HepG2 (cell line): ENCODE results near the gene GPER1. TPM values are rescaled to one million over a fixed set of nuclear protein-coding genes. Genes with fewer than 3 reads are reported as not detected.

Source experiments
- ATAC-seq: fragments of 200-7000 bp; cut with Tn5 transposase; 3 replicates; pipeline ENCODE4 v1.9.1; 2020; ENCODE audit warnings: mild to moderate bottlenecking, moderate library complexity
- BruUV-seq: library from RNA; stranded (reverse); fragments of 400-500 nt; replicated peaks from 2 replicates; lab custom pipeline; 2021; lab: Mats Ljungman, UMichigan
- CTCF ChIA-PET: fragments of 300-600 bp; formaldehyde crosslinking; extraction: SDS; loops from one replicate; lab custom pipeline; 2021; ENCODE audit warnings: low total read pairs, inconsistent platforms, low intra/inter-chr PET ratio; lab: Yijun Ruan, JAX
- POLR2A ChIA-PET: fragments of 350-600 bp; sonication (Branson Sonifier 250); formaldehyde crosslinking; loops from one replicate; lab custom pipeline; 2020; ENCODE audit warnings: antibody characterized with exemption, inconsistent platforms; lab: Yijun Ruan, JAX
- DNase-seq: peaks from one replicate; pipeline ENCODE4 v3.0.0-alpha.2; 2015; ENCODE audit warnings: low spot score
- FAIRE-seq: peaks from 3 replicates; lab custom pipeline; 2011; peaks lifted over from hg19 to GRCh38; lab: Jason Lieb, UNC
- H2AFZ ChIP-seq: one replicate; pipeline ENCODE4 v1.6.1; 2011; ENCODE audit warnings: low read length, inconsistent platforms
- H3K27ac ChIP-seq: fragments of 300-600 bp; 3 replicates; pipeline ENCODE4 v1.8.0; 2011; ENCODE audit warnings: mixed run types, mild to moderate bottlenecking, mixed read lengths, low read length, inconsistent platforms; ENCODE audit not compliant: insufficient read depth; ENCODE audit errors: extremely low read length
- H3K27me3 ChIP-seq, 2 experiments: fragments of 200-600 bp in 1 of 2; 2 replicates in 1 of 2; 3 replicates in 1 of 2; pipeline versions ENCODE4 v1.6.0 to v1.8.0; 2011; ENCODE audit warnings: low read length in 2 of 2, mild to moderate bottlenecking in 2 of 2, moderate library complexity in 2 of 2, inconsistent platforms in 1 of 2; ENCODE audit not compliant: insufficient read depth in 2 of 2, control insufficient read depth in 1 of 2
- H3K36me3 ChIP-seq, 2 experiments: fragments of 200-600 bp in 1 of 2; replicated peaks in 1 of 2; 2 replicates in 1 of 2; 3 replicates in 1 of 2; pipeline versions ENCODE4 v1.5.1 to v1.8.0; 2011; ENCODE audit warnings: low read length in 2 of 2, inconsistent platforms in 1 of 2; ENCODE audit not compliant: insufficient read depth in 2 of 2, control insufficient read depth in 1 of 2
- H3K4me1 ChIP-seq: 2 replicates; pipeline ENCODE4 v1.5.1; 2012; ENCODE audit warnings: low read length, inconsistent platforms; ENCODE audit not compliant: insufficient read depth
- H3K4me2 ChIP-seq: 2 replicates; pipeline ENCODE4 v1.6.0; 2011; ENCODE audit warnings: low read depth, low read length, inconsistent platforms
- H3K4me3 ChIP-seq, 3 experiments: fragments of 200-600 bp in 1 of 3; sonication (generic), shearing (Covaris generic) in 1 of 3; replicated peaks in 1 of 3; 2 replicates each; pipeline ENCODE4 v1.5.1; 2011 to 2016; ENCODE audit warnings: low read length in 3 of 3, inconsistent platforms in 2 of 3, low read depth in 2 of 3, mild to moderate bottlenecking in 2 of 3, control low read depth in 1 of 3, mixed read lengths in 1 of 3; ENCODE audit not compliant: insufficient read depth in 1 of 3
- H3K79me2 ChIP-seq: one replicate; pipeline ENCODE4 v1.6.1; 2011; ENCODE audit warnings: low read length, inconsistent platforms; ENCODE audit not compliant: insufficient read depth
- H3K9ac ChIP-seq: 2 replicates; pipeline ENCODE4 v1.6.0; 2011; ENCODE audit warnings: mild to moderate bottlenecking, low read depth, low read length, inconsistent platforms; ENCODE audit not compliant: insufficient read depth
- H3K9me3 ChIP-seq: 2 replicates; pipeline ENCODE4 v1.5.1; 2012; ENCODE audit warnings: mild to moderate bottlenecking, low read length
- H4K20me1 ChIP-seq: 2 replicates; pipeline ENCODE4 v1.6.0; 2011; ENCODE audit warnings: inconsistent platforms, mild to moderate bottlenecking, low read length, moderate library complexity; ENCODE audit not compliant: insufficient read depth
- EP300 ChIP-seq, 3 experiments: sonication (generic) in 1 of 3; formaldehyde crosslinking in 1 of 3; IDR thresholded peaks; 2 replicates each; pipeline versions ENCODE4 v1.5.1 to v1.6.1; 2011 to 2020; ENCODE audit warnings: low read depth in 2 of 3, low read length in 2 of 3, borderline replicate concordance in 1 of 3, improper control_type of control experiment in 1 of 3, mild to moderate bottlenecking in 1 of 3, missing genetic modification reagents in 1 of 3, moderate library complexity in 1 of 3
- MEIS1 ChIP-seq: sonication (generic); formaldehyde crosslinking; IDR thresholded peaks from 2 replicates; pipeline ENCODE4 v1.9.0; 2021; ENCODE audit warnings: mild to moderate bottlenecking, missing genetic modification reagents, moderate library complexity, borderline replicate concordance
- POLR2AphosphoS5 ChIP-seq: IDR thresholded peaks from 2 replicates; pipeline ENCODE4 v1.6.1; 2012; ENCODE audit warnings: low read depth, low read length
- SRSF1 ChIP-seq: fragments of 200-400 bp; formaldehyde crosslinking; optimal IDR thresholded peaks from 2 replicates; pipeline ENCODE3; 2017; ENCODE audit warnings: mild to moderate bottlenecking, low read depth, low read length, moderate library complexity
- TBL1XR1 ChIP-seq: fragments of 150-350 bp; IDR thresholded peaks from 2 replicates; pipeline ENCODE4 v1.6.1; 2014; ENCODE audit warnings: borderline replicate concordance, low read length; ENCODE audit not compliant: partially characterized antibody
- ZBTB38 ChIP-seq: sonication (generic); formaldehyde crosslinking; IDR thresholded peaks from 2 replicates; pipeline ENCODE4 v1.5.1; 2020; ENCODE audit warnings: mild to moderate bottlenecking, missing genetic modification reagents
- ZFP37 ChIP-seq: sonication (generic); formaldehyde crosslinking; IDR thresholded peaks from 2 replicates; pipeline ENCODE4 v1.4.0; 2020; ENCODE audit warnings: missing genetic modification reagents, borderline replicate concordance
- ZSCAN22 ChIP-seq: sonication (generic); formaldehyde crosslinking; IDR thresholded peaks from 2 replicates; pipeline ENCODE4 v1.4.0; 2020; ENCODE audit warnings: mild to moderate bottlenecking, missing genetic modification reagents
- ZSCAN9 ChIP-seq: IDR thresholded peaks from 2 replicates; pipeline ENCODE4 v1.6.1; 2016; ENCODE audit warnings: borderline replicate concordance
- WGBS: methylation state at CpG from one replicate; pipeline ENCODE4 v1.1.6; 2017; ENCODE audit warnings: low lambda C conversion rate; 5-methylcytosine and 5-hydroxymethylcytosine counted together
- in situ Hi-C: cut with HindIII; loops from 2 replicates; pipeline ENCODE4 v1.10.0; 2017; ENCODE audit warnings: low pct_unique_long_range_greater_than_20kb; ENCODE audit not compliant: extremely low pct_ligation_motif_present
- intact Hi-C: fragments of 100-400 bp; cut with micrococcal nuclease; formaldehyde crosslinking; loops from one replicate; pipeline ENCODE4 v1.10.0; 2022; ENCODE audit not compliant: unreplicated experiment
- polyA plus RNA-seq, 8 experiments: library from polyadenylated mRNA; depleted of rRNA in 3 of 8; stranded (reverse) in 7 of 8; unstranded in 1 of 8; fragments of >200 nt; fragmentation: Illumina TruSeq in 4 of 8; extraction: Trizol in 4 of 8; gene quantifications; 2 replicates each; pipeline versions ENCODE4 v1.2.1 to v1.2.3, GENCODE V29; 2011 to 2016; ENCODE audit warnings: low read depth in 4 of 8, missing spikeins in 1 of 8, mixed read lengths in 1 of 8; ENCODE audit not compliant: insufficient read depth in 1 of 8
- total RNA-seq, 5 experiments: library from RNA; depleted of rRNA; stranded (reverse); fragments of >200 nt; fragmentation: Illumina TruSeq; extraction: Trizol; gene quantifications; 2 replicates each; pipeline ENCODE4 v1.2.3, GENCODE V29; 2016; ENCODE audit warnings: low read depth in 1 of 5
- TF ChIP-seq, protein P1 (sequence below): IDR thresholded peaks from 2 replicates; pipeline ENCODE4 v1.6.1; 2016; ENCODE audit warnings: low read depth, missing genetic modification reagents, missing compliant biosample characterization
- TF ChIP-seq, protein P2 (sequence below): sonication (generic); formaldehyde crosslinking; IDR thresholded peaks from 2 replicates; pipeline ENCODE4 v1.8.0; 2022; ENCODE audit warnings: missing genetic modification reagents, mild to moderate bottlenecking, moderate library complexity, borderline replicate concordance

GPER1 gene
- total and polyA plus RNA-seq, 2 of the 13 experiments (the other 11 are each of a cell fraction or from before 2014, with no cell fraction given) = 12.7 to 19.7 TPM

DNA sequence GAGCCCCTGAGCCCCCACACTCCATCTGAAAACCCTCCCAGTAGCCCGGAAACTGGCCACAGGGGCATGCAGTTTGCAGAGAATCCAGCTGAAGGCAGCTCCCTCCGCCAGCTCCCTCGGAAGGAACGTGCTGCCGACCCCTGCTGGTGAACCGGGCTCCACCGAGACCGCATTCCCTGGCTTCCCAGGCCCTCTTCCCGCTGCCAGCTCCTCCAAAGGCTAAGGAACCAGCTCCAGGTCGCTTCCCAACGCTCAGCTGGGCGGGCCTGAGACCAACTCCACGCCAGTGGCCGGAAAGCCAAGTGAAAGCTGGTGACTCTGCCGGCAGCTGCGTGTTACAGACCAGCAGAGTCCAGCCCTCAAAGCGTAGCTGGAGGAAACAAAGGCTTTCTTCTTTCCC, 35.8 kb downstream of the GPER1 start (continued):
- TF ChIP-seq, protein P1, sequence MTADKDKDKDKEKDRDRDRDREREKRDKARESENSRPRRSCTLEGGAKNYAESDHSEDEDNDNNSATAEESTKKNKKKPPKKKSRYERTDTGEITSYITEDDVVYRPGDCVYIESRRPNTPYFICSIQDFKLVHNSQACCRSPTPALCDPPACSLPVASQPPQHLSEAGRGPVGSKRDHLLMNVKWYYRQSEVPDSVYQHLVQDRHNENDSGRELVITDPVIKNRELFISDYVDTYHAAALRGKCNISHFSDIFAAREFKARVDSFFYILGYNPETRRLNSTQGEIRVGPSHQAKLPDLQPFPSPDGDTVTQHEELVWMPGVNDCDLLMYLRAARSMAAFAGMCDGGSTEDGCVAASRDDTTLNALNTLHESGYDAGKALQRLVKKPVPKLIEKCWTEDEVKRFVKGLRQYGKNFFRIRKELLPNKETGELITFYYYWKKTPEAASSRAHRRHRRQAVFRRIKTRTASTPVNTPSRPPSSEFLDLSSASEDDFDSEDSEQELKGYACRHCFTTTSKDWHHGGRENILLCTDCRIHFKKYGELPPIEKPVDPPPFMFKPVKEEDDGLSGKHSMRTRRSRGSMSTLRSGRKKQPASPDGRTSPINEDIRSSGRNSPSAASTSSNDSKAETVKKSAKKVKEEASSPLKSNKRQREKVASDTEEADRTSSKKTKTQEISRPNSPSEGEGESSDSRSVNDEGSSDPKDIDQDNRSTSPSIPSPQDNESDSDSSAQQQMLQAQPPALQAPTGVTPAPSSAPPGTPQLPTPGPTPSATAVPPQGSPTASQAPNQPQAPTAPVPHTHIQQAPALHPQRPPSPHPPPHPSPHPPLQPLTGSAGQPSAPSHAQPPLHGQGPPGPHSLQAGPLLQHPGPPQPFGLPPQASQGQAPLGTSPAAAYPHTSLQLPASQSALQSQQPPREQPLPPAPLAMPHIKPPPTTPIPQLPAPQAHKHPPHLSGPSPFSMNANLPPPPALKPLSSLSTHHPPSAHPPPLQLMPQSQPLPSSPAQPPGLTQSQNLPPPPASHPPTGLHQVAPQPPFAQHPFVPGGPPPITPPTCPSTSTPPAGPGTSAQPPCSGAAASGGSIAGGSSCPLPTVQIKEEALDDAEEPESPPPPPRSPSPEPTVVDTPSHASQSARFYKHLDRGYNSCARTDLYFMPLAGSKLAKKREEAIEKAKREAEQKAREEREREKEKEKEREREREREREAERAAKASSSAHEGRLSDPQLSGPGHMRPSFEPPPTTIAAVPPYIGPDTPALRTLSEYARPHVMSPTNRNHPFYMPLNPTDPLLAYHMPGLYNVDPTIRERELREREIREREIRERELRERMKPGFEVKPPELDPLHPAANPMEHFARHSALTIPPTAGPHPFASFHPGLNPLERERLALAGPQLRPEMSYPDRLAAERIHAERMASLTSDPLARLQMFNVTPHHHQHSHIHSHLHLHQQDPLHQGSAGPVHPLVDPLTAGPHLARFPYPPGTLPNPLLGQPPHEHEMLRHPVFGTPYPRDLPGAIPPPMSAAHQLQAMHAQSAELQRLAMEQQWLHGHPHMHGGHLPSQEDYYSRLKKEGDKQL (CRISPR knock-in tag) = no peak
- TF ChIP-seq ZSCAN22 (CRISPR knock-in tag) = no peak
- TF ChIP-seq ZFP37 (CRISPR knock-in tag) = no peak
- TF ChIP-seq ZBTB38 (CRISPR knock-in tag) = peak; percentile 98
- TF ChIP-seq ZSCAN9 (CRISPR knock-in tag) = no peak
- no peak for TF ChIP-seq POLR2AphosphoS5
- TF ChIP-seq MEIS1 (CRISPR knock-in tag) = no peak
- TF ChIP-seq TBL1XR1 = no peak

DNA sequence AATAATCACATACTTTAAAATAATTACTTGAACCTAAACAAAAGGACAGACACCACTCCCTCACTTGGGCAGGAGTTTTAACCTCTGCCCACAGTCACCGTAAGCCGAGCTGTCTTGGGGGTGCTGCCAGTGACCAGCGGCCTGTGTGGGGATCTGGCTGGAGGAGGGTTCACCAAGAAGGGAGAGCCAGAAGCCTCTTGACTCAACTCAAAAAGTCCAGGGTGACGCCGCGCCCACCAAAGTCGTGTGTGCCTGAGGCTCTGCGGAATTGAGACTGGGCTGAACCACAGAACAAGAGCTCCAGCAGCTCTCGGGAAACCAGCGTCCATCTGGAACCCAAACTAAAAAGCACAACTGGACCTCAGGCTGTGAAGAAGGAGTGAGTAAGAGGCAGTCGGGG, 36.3 kb downstream of the GPER1 start:
- FAIRE-seq (no peak), ATAC-seq (no peak), DNase-seq (no peak)
- peaks cover 18% of the 10 kb centered on the region for H3K79me2 ChIP-seq
- BruUV-seq = no TSS peak
- 97% methylated on average over 8 of the region's 11 CpGs for WGBS
- no peak overlapping the region for H3K9ac ChIP-seq
- H4K20me1 ChIP-seq = no peaks in the 10 kb centered on the region
- H3K36me3 ChIP-seq = peaks cover 12 to 27% of the 10 kb centered on the region in 2 experiments; a peak in 4 of 5 replicates
- intact Hi-C loops = no loop called here
- CTCF ChIA-PET = interaction anchor here (1.1 to 2.2 kb wide), 3 partner anchors 37 to 131 kb away, joined by 3 to 10 read pairs (median 4); no protein-coding TSS in a partner anchor
- no peaks in the 10 kb centered on the region for H3K27me3 ChIP-seq
- POLR2A ChIA-PET = interaction anchor here (0.8 to 1.8 kb wide), 5 partner anchors 14 to 131 kb away, joined by 3 to 8 read pairs (median 3); partner anchors contain the start of gene GPER1
- in situ Hi-C loops = no loop called here
- no peak overlapping the region for H2AFZ ChIP-seq
- no peak overlapping the region for H3K4me2 ChIP-seq
- H3K9me3 ChIP-seq = no peaks in the 10 kb centered on the region
- no peak overlapping the region for H3K27ac ChIP-seq
- no peaks in the 10 kb centered on the region for H3K4me1 ChIP-seq
- H3K4me3 ChIP-seq = no peak overlapping the region
- TF ChIP-seq, protein P2, sequence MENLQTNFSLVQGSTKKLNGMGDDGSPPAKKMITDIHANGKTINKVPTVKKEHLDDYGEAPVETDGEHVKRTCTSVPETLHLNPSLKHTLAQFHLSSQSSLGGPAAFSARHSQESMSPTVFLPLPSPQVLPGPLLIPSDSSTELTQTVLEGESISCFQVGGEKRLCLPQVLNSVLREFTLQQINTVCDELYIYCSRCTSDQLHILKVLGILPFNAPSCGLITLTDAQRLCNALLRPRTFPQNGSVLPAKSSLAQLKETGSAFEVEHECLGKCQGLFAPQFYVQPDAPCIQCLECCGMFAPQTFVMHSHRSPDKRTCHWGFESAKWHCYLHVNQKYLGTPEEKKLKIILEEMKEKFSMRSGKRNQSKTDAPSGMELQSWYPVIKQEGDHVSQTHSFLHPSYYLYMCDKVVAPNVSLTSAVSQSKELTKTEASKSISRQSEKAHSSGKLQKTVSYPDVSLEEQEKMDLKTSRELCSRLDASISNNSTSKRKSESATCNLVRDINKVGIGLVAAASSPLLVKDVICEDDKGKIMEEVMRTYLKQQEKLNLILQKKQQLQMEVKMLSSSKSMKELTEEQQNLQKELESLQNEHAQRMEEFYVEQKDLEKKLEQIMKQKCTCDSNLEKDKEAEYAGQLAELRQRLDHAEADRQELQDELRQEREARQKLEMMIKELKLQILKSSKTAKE (CRISPR knock-in tag) = no peak
- TF ChIP-seq SRSF1 = no peak
- no peak for TF ChIP-seq EP300 (IDR thresholded peaks at IDR 0.05; ENCODE audit: low read depth in 2 of 2, low read length in 2 of 2)
- no peak for TF ChIP-seq EP300 (CRISPR knock-in tag; IDR thresholded peaks at IDR 0.05; ENCODE audit: borderline replicate concordance)
